GM12874 (cell line): ENCODE results near the gene PNMA1.

Experiments
- TF ChIP-seq, protein P1 (sequence below): IDR thresholded peaks from 2 replicates; pipeline ENCODE4 v1.5.1; 2011; ENCODE audit warnings: low read depth, mild to moderate bottlenecking, control low read depth, low read length, moderate library complexity; ENCODE audit not compliant: insufficient read depth

PNMA1 gene

DNA sequence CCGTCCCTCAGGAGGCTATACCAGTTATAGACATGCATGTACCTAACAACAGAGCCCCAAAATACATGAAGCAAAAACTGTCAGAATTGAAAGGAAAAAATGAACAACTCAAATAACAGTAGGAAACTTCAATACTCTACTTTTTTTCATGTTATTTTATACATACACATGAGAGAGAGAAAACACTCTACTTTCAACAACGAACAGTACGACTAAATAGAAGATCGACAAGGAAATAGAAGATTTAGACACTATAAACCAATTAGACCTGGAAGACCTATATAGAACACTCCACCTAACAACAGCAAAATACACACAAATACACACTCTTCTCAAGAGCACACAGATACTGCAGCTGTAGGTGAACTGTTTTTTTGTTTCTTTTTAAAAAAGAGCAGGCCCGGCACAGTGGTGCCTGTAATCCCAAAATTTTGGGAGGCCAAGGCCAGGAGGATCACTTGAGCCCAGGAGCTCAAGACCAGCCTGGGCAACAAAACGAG lies 34.7 kb upstream of the PNMA1 start:
- TF ChIP-seq, protein P1, sequence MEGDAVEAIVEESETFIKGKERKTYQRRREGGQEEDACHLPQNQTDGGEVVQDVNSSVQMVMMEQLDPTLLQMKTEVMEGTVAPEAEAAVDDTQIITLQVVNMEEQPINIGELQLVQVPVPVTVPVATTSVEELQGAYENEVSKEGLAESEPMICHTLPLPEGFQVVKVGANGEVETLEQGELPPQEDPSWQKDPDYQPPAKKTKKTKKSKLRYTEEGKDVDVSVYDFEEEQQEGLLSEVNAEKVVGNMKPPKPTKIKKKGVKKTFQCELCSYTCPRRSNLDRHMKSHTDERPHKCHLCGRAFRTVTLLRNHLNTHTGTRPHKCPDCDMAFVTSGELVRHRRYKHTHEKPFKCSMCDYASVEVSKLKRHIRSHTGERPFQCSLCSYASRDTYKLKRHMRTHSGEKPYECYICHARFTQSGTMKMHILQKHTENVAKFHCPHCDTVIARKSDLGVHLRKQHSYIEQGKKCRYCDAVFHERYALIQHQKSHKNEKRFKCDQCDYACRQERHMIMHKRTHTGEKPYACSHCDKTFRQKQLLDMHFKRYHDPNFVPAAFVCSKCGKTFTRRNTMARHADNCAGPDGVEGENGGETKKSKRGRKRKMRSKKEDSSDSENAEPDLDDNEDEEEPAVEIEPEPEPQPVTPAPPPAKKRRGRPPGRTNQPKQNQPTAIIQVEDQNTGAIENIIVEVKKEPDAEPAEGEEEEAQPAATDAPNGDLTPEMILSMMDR, result no peak

DNA sequence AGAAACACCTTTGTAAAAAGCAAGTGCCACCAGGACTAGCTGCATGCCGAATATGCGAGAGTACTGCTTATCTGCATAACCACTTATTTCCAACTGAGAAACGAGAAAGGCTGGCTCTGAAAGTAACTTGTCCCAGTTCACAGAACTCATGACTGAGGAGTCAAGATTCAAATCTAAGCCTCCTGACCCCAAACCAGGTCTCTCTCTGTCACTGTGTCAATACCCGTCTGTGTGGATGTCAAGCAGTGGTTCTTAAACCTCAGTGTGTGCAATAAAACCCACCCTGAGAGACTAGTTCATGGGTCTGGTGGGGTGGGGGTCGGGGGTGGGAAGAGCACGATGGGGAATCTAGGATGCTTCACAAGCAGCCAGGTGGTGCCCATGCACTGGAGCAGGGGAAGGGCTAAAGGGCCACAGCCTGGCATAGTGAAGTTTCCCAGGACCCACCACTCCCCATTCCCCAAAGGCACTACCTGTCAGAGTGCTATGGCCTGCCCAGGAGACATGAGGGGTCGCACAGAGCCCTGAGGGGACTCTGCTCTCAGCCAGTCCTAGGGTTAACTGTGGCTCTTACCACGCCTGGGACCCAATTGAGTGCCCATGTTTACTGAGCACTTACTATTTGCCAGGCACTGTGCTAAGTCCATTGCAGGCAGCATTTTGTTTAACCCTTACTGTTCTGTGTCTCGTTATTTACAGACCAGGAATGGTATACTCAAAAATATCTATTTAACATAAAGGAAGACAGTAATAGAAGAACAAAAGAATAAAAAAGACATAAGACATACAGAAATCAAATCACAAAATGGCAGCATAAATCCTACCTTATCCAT lies 33.4 kb upstream of the PNMA1 start:
- TF ChIP-seq, protein P1, result no peak

DNA sequence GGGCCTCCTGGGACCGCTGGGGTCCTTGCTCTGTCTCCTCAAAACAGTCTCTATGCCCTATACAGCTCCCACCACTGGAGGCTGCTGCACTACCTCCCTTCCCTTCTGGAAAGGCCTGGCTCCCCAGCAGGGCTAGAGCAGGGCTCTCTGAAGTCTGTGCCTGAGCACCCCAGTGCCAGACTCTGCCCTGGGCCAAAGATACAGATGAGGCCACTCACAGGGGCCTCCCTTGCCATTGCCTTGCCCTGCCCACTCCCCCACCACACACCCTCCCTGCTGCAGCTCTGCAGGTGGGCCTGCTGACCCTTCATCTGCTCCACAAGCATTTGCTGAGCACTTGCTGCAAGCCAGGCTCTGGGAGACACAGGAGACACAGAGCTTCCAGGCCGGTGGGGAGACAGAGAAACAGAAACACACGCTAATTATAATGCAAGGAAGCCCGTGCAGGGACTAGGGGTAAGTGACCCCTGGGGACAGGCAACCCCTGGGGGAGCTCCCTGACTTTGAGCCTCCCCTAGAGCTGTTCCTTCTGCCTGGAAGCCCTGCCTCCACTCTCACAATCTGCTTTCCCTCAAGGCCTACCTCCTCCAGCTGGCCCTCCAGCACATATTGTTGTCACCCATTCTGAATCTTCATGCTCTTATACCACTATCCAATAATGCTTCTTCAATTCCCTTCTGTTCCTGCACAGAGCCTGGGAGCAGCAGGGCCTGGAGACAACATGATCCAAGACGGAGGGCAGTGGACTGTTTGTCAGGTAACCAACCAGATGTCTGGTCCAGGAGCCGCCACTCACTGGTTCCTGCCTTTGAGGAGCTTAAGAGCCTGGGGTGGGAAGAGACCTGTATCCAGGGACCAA lies 32.6 kb upstream of the PNMA1 start:
- TF ChIP-seq, protein P1, result no peak

DNA sequence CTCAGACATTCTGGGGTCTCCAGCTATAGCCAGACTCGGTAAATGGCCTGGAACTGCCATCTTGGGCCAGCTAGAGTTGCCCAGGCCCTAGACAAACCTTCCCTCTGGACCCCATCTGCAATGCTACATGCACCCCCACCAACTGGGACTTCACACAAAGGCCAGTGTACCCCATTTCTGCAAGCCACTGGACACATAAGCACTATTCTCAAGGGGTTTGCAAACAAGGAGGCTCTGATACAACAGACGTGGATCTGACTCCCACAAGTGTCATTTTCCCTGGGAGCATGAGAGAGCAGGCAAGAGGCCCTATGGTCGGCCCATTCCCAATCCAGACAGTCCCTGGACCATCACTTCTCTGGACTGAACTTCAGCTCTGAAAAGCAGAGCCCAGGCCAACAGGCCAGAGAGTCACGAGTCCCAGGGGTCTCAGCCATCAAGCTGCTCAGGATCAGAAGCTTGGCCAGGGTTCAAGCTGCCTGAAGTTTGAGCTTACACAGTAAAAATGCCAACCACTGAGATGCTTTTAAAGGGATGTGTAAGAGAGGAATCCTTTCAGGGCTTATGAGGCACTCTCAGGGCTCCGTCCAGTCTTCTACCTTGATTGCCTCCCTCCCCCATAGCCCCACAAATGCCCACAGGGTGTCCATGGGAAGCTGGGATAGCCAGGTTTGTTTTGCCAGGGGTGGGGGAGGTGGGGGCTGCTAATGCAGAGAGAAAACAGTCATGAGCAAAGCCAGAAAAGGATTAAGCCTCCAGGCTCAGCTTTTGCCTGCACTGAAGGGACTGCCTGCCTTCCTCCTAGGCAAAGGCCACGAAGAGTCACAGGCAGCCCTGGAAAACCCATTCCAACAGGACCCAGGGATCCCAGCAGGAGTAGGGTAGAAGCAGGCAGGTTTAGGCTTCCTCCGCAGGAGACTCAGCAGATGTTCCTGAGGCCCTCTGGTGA lies 31.7 kb upstream of the PNMA1 start:
- TF ChIP-seq, protein P1, result no peak

DNA sequence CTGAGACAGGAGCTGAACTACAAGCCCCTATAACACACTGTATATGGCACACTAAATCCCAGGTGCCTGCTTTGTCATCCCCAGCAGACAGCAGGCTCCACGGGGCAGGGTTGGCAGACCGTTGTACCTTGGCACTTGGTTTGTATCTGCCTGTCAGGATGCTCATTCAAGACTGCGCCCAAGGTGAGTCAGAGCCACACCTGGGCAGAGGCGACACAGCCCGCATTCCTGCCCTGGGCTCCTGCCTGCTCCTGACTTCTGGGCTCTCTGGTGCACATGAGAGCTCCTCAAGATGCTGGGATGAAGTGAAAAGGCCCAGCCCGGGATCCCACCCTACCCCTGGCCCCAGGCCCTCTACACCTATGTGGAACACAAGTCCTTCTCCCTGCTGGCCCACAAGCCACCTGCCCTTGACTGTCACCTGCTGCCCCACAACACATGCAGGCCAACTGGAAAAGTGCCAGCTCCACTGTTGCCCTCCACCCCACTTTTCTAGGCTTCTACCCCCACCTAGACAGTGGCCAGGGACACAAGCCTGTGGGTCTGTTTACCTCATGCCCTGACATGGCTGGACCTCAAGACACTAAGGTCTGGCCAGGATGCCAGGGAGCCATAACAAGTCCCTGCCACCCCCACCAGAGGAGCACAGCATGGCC lies 30.8 kb upstream of the PNMA1 start:
- TF ChIP-seq, protein P1, result no peak

DNA sequence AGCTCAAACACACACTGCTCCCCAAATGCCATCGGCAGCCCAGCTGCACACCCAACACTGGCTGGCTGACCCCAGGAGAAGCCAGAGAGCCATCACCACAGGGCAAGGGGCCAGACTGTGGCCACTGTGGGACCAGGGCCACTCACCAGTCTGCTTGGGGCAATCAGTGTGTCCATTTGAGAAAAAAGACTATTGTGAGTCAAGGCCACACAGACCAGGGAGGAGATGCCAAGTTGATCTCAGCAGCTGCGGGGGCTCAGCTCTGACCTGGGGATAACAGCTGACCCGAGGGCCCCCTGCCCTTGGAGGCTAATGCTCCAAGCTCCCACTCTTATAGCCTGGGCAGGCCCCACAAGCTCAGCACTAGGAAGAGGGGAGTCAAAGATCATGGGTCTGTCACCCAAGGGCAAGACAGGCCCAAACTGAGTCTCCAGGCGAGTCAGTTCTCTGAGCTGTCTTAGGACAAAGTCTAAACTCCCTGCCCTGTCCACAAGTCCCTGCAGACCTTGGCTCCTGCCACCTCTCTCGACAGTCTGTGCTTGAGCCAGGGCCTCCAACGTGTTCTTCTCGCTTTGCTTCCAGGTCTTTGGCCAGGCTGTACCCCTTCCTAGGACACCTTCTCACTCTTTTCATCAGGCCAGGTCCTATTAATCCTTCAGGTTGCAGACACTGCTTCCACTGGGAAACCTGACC lies 30.1 kb upstream of the PNMA1 start:
- TF ChIP-seq, protein P1, result no peak
